K562 (cell line): Measurements from ENCODE around the gene EPHB6. TPM values are rescaled to one million over a fixed set of nuclear protein-coding genes. Genes with fewer than 3 reads are reported as not detected.

Experiments used
- ATAC-seq: fragments of 200-7000 bp; cut with Tn5 transposase; 3 replicates; pipeline ENCODE4 v1.9.1; 2020; ENCODE audit warnings: moderate library complexity
- BruUV-seq: library from RNA; stranded (reverse); fragments of 400-500 nt; replicated peaks from 2 replicates; lab custom pipeline; 2021; lab: Mats Ljungman, UMichigan
- CTCF ChIA-PET: fragments of 300-600 bp; formaldehyde crosslinking; extraction: SDS; loops from one replicate; lab custom pipeline; 2021; ENCODE audit warnings: low intra/inter-chr PET ratio; lab: Yijun Ruan, JAX
- POLR2A ChIA-PET: fragments of 300-600, 350-650 bp; sonication (Branson Sonifier 250); formaldehyde crosslinking; extraction: SDS; loops from one replicate; lab custom pipeline; 2021; ENCODE audit warnings: antibody characterized with exemption, inconsistent platforms; lab: Yijun Ruan, JAX
- DNase-seq, 4 experiments: peaks; one replicate each; pipeline versions ENCODE4 v3.0.0 to v3.0.0-alpha.2; 2011 to 2018; ENCODE audit warnings: low spot score in 3 of 4, mixed read lengths in 3 of 4; ENCODE audit errors: extremely low read depth in 1 of 4
- FAIRE-seq: peaks from 2 replicates; lab custom pipeline; 2011; peaks lifted over from hg19 to GRCh38; lab: Jason Lieb, UNC
- H2AFZ ChIP-seq: 2 replicates; pipeline ENCODE4 v1.6.0; 2011; ENCODE audit warnings: low read depth, low read length, control low read depth, inconsistent platforms
- H3K27ac ChIP-seq: fragments of 200-600 bp; 3 replicates; pipeline ENCODE4 v1.8.0; 2011; ENCODE audit warnings: low read depth, mild to moderate bottlenecking, control low read depth, inconsistent platforms, low read length, moderate library complexity, mixed read lengths; ENCODE audit errors: extremely low read depth
- H3K27me3 ChIP-seq, 2 experiments: fragments of 300-600 bp in 1 of 2; 2 replicates in 1 of 2; 3 replicates in 1 of 2; pipeline versions ENCODE4 v1.6.0 to v1.8.0; 2011; ENCODE audit warnings: inconsistent platforms in 2 of 2, low read length in 2 of 2, mild to moderate bottlenecking in 1 of 2, mixed read lengths in 1 of 2, moderate library complexity in 1 of 2; ENCODE audit not compliant: control insufficient read depth in 2 of 2, insufficient read depth in 2 of 2
- H3K36me3 ChIP-seq: fragments of 300-600 bp; 3 replicates; pipeline ENCODE4 v1.8.0; 2011; ENCODE audit warnings: mild to moderate bottlenecking, low read length, inconsistent platforms; ENCODE audit not compliant: control insufficient read depth, insufficient read depth
- H3K4me1 ChIP-seq, 2 experiments: fragments of 200-600 bp in 1 of 2; replicated peaks in 1 of 2; 2 replicates in 1 of 2; 3 replicates in 1 of 2; pipeline versions ENCODE4 v1.5.1 to v1.8.0; 2011; ENCODE audit warnings: inconsistent platforms in 2 of 2, low read length in 2 of 2, mild to moderate bottlenecking in 1 of 2, mixed read lengths in 1 of 2, moderate library complexity in 1 of 2; ENCODE audit not compliant: control insufficient read depth in 2 of 2, insufficient read depth in 2 of 2
- H3K4me2 ChIP-seq: 2 replicates; pipeline ENCODE4 v1.6.1; 2011; ENCODE audit warnings: low read length, control low read depth, inconsistent platforms, mixed read lengths; ENCODE audit not compliant: insufficient read depth
- H3K4me3 ChIP-seq: fragments of 200-600 bp; sonication (generic), shearing (Covaris generic); 2 replicates; pipeline ENCODE4 v1.5.1; 2016; ENCODE audit warnings: control low read depth, inconsistent platforms
- H3K79me2 ChIP-seq: fragments of 200-600 bp; 3 replicates; pipeline ENCODE4 v1.8.0; 2011; ENCODE audit warnings: low read length, inconsistent platforms; ENCODE audit not compliant: control insufficient read depth, insufficient read depth
- H3K9ac ChIP-seq, 2 experiments: 2 replicates each; pipeline versions ENCODE4 v1.6.0 to v1.6.1; 2011; ENCODE audit warnings: low read depth in 2 of 2, low read length in 2 of 2, control low read depth in 1 of 2, inconsistent platforms in 1 of 2, mild to moderate bottlenecking in 1 of 2, mixed read lengths in 1 of 2; ENCODE audit not compliant: insufficient read depth in 1 of 2
- H3K9me1 ChIP-seq: one replicate; pipeline ENCODE4 v1.6.0; 2011; ENCODE audit warnings: inconsistent platforms, mild to moderate bottlenecking, low read length, moderate library complexity; ENCODE audit not compliant: control insufficient read depth, insufficient read depth
- H3K9me3 ChIP-seq: replicated peaks from 2 replicates; pipeline ENCODE4 v1.5.1; 2011; ENCODE audit warnings: low read depth, low read length, inconsistent platforms; ENCODE audit not compliant: control insufficient read depth, insufficient read depth
- H4K20me1 ChIP-seq: replicated peaks from 2 replicates; pipeline ENCODE4 v1.6.1; 2011; ENCODE audit warnings: low read length, inconsistent platforms, mixed read lengths; ENCODE audit not compliant: control insufficient read depth, insufficient read depth
- ATF2 ChIP-seq: sonication (generic); formaldehyde crosslinking; IDR thresholded peaks from 2 replicates; pipeline ENCODE4 v1.8.1; 2022; ENCODE audit warnings: missing genetic modification reagents
- ATF4 ChIP-seq: fragments of 450-650 bp; formaldehyde crosslinking; IDR thresholded peaks from 2 replicates; pipeline ENCODE4 v1.4.0; 2022; ENCODE audit warnings: mild to moderate bottlenecking, moderate library complexity
- GTF2E2 ChIP-seq: fragments of 200-800 bp; sonication (Bioruptor generic); IDR thresholded peaks from 2 replicates; pipeline ENCODE4 v1.6.1; 2016; ENCODE audit warnings: missing genetic modification characterization, missing compliant biosample characterization
- NR1H2 ChIP-seq: sonication (generic); formaldehyde crosslinking; IDR thresholded peaks from 2 replicates; pipeline ENCODE4 v1.4.0; 2020; ENCODE audit warnings: mild to moderate bottlenecking, missing genetic modification reagents
- PHF8 ChIP-seq: fragments of 200-600 bp; sonication (generic); IDR thresholded peaks from 2 replicates; pipeline ENCODE4 v1.6.1; 2012; ENCODE audit warnings: mixed run types, mild to moderate bottlenecking, inconsistent platforms, low read length, moderate library complexity, borderline replicate concordance
- PREB ChIP-seq: sonication (generic); formaldehyde crosslinking; IDR thresholded peaks from 2 replicates; pipeline ENCODE4 v1.8.1; 2023; ENCODE audit warnings: mild to moderate bottlenecking, missing genetic modification reagents
- RBM17 ChIP-seq: fragments of 200-400 bp; formaldehyde crosslinking; IDR thresholded peaks from 2 replicates; pipeline ENCODE4 v1.6.1; 2017; ENCODE audit warnings: low read depth, mild to moderate bottlenecking, low read length, borderline replicate concordance
- SRSF1 ChIP-seq: fragments of 200-400 bp; formaldehyde crosslinking; IDR thresholded peaks from 2 replicates; pipeline ENCODE4 v1.6.1; 2017; ENCODE audit warnings: mild to moderate bottlenecking, low read depth, low read length, moderate library complexity
- TFE3 ChIP-seq: fragments of 450-650 bp; formaldehyde crosslinking; IDR thresholded peaks from 2 replicates; pipeline ENCODE4 v1.4.0; 2020; ENCODE audit warnings: mild to moderate bottlenecking, mixed read lengths
- ZBTB49 ChIP-seq: sonication (generic); formaldehyde crosslinking; IDR thresholded peaks from 2 replicates; pipeline ENCODE4 v1.8.0; 2022; ENCODE audit warnings: missing genetic modification reagents, mild to moderate bottlenecking, borderline replicate concordance
- ZFP1 ChIP-seq: fragments of 450-650 bp; formaldehyde crosslinking; IDR thresholded peaks from 2 replicates; pipeline ENCODE4 v1.4.0; 2020; ENCODE audit warnings: mild to moderate bottlenecking, mixed read lengths
- ZNF133 ChIP-seq: fragments of 250-450 bp; sonication (Bioruptor Pico); IDR thresholded peaks from 2 replicates; pipeline ENCODE4 v1.4.0; 2020; ENCODE audit warnings: mild to moderate bottlenecking
- ZNF134 ChIP-seq: fragments of 250-450 bp; sonication (Bioruptor Pico); conservative IDR thresholded peaks from 2 replicates; pipeline ENCODE4 v1.4.0; 2020
- ZNF445 ChIP-seq: fragments of 250-450 bp; sonication (Bioruptor Pico); IDR thresholded peaks from 2 replicates; pipeline ENCODE4 v1.4.0; 2020; ENCODE audit warnings: low read depth, mild to moderate bottlenecking, moderate library complexity
- WGBS: fragments of 100-300 bp; shearing (Covaris generic); methylation state at CpG from one replicate; pipeline ENCODE4 v1.1.6; 2016; ENCODE audit warnings: low coverage, mixed read lengths; ENCODE audit not compliant: insufficient coverage; ENCODE audit errors: missing lambda C conversion rate; 5-methylcytosine and 5-hydroxymethylcytosine counted together
- in situ Hi-C: fragments of 300-500 bp; cut with MboI; formaldehyde crosslinking; loops from 4 replicates; pipeline ENCODE4 v1.15.0; 2018; ENCODE audit warnings: inconsistent platforms, mixed read lengths
- intact Hi-C: fragments of 100-400 bp; cut with micrococcal nuclease; formaldehyde crosslinking; loops from 2 replicates; pipeline ENCODE4 v1.14.2; 2022
- polyA plus RNA-seq, 8 experiments: library from polyadenylated mRNA; depleted of rRNA in 4 of 8; stranded (reverse) in 5 of 8; unstranded in 3 of 8; fragments of >200 nt; fragmentation: Nextera tagmentation in 2 of 8; fragmentation: Illumina TruSeq in 1 of 8; extraction: Ambion mirVana in 2 of 8; extraction: Trizol in 1 of 8; gene quantifications; 2 replicates each; pipeline versions ENCODE4 v1.2.1 to v1.2.3, GENCODE V29; 2011 to 2014; ENCODE audit warnings: inconsistent platforms in 1 of 8, missing spikeins in 1 of 8
- total RNA-seq, 7 experiments: library from RNA; depleted of rRNA in 6 of 7; stranded (reverse); fragments of >200 nt in 6 of 7; fragmentation: Illumina TruSeq in 2 of 7; extraction: Trizol in 2 of 7; gene quantifications; 2 replicates each; pipeline versions ENCODE4 v1.2.1 to v1.2.3, GENCODE V29; 2011 to 2021; ENCODE audit warnings: low replicate concordance in 1 of 7

Gene EPHB6
- total and polyA plus RNA-seq, 9 of the 15 experiments (the other 6 are each of a cell fraction or from before 2014, with no cell fraction given) = 1.4 to 123 (median 7.6) TPM

- in situ Hi-C loops = no loop called here
- Histone ChIP-seq H3K27ac (no peak overlapping the region), H3K9ac (no peak overlapping the region), H3K4me2 (no peak overlapping the region), H3K4me3 (no peak overlapping the region), H3K9me1 (no peaks in the 10 kb centered on the region), H2AFZ (no peak overlapping the region), H3K36me3 (no peaks in the 10 kb centered on the region), H4K20me1 (no peaks in the 10 kb centered on the region; the same call in 1 of the 2 replicates), H3K27me3 (peaks cover 11 to 62% of the 10 kb centered on the region in 2 experiments; a peak in 4 of 5 replicates), H3K9me3 (no peaks in the 10 kb centered on the region), H3K79me2 (no peaks in the 10 kb centered on the region), H3K4me1 (peaks cover 3 to 30% of the 10 kb centered on the region in 2 experiments; a peak in 2 of 5 replicates)
- FAIRE-seq (no peak), ATAC-seq (no peak), DNase-seq (no peak)
- 32% methylated on average over 37 of the region's 37 CpGs for WGBS
- intact Hi-C loops = no loop called here
- CTCF ChIA-PET = no interaction called here
- POLR2A ChIA-PET = interaction anchor here (0.5 to 0.6 kb wide), 2 partner anchors 77 to 218 kb away, joined by 3 read pairs; no protein-coding TSS in a partner anchor
- BruUV-seq = no TSS peak
- no peak for TF ChIP-seq ZBTB49 (CRISPR knock-in tag)
- no peak for TF ChIP-seq ZFP1
- TF ChIP-seq SRSF1 = no peak
- no peak for TF ChIP-seq ZNF445 (CRISPR knock-in tag)
- TF ChIP-seq RBM17 = no peak
- TF ChIP-seq TFE3 = no peak
- TF ChIP-seq PHF8 = no peak
- TF ChIP-seq ATF4 (CRISPR knock-in tag) = no peak
- no peak for TF ChIP-seq GTF2E2 (tag)
- no peak for TF ChIP-seq ZNF133
- no peak for TF ChIP-seq NR1H2 (CRISPR knock-in tag)
- no peak for TF ChIP-seq ZNF134 (CRISPR knock-in tag)
- TF ChIP-seq ATF2 (CRISPR knock-in tag) = no peak
- no peak for TF ChIP-seq PREB (CRISPR knock-in tag)
Measured at GRCh38 chr7:142863891-142864685, 9.2 kb downstream of the EPHB6 start.
